ENCODE measurements around the gene NCKAP1. TPM values are rescaled to one million over a fixed set of nuclear protein-coding genes. Genes with fewer than 3 reads are reported as not detected.
"Not testable (repeated sequence)": the region's sequence is repeated elsewhere in the genome, so short reads cannot be mapped to it uniquely, and the experiment has no call there.

Gene NCKAP1, protein sequence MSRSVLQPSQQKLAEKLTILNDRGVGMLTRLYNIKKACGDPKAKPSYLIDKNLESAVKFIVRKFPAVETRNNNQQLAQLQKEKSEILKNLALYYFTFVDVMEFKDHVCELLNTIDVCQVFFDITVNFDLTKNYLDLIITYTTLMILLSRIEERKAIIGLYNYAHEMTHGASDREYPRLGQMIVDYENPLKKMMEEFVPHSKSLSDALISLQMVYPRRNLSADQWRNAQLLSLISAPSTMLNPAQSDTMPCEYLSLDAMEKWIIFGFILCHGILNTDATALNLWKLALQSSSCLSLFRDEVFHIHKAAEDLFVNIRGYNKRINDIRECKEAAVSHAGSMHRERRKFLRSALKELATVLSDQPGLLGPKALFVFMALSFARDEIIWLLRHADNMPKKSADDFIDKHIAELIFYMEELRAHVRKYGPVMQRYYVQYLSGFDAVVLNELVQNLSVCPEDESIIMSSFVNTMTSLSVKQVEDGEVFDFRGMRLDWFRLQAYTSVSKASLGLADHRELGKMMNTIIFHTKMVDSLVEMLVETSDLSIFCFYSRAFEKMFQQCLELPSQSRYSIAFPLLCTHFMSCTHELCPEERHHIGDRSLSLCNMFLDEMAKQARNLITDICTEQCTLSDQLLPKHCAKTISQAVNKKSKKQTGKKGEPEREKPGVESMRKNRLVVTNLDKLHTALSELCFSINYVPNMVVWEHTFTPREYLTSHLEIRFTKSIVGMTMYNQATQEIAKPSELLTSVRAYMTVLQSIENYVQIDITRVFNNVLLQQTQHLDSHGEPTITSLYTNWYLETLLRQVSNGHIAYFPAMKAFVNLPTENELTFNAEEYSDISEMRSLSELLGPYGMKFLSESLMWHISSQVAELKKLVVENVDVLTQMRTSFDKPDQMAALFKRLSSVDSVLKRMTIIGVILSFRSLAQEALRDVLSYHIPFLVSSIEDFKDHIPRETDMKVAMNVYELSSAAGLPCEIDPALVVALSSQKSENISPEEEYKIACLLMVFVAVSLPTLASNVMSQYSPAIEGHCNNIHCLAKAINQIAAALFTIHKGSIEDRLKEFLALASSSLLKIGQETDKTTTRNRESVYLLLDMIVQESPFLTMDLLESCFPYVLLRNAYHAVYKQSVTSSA
- total RNA-seq, result 1.7 and 1.9 TPM in 2 replicates

- intact Hi-C loops (cut with micrococcal nuclease), result loop anchor here (1.0 kb wide), 2 partner anchors 40 to 86 kb away; partner anchors contain the start of genes DUSP19 and NUP35
Measured at GRCh38 chr2:183038341-183039300, at the start of gene NCKAP1. TSS of gene NCKAP1 (minus strand) at chr2:183038457. CDS start at chr2:183038099, 358 bp downstream.

GRCh38 chr2:183081911-183082310 lies 43.7 kb upstream of the NCKAP1 start:
- intact Hi-C loops (cut with micrococcal nuclease), result no loop called here

DNA sequence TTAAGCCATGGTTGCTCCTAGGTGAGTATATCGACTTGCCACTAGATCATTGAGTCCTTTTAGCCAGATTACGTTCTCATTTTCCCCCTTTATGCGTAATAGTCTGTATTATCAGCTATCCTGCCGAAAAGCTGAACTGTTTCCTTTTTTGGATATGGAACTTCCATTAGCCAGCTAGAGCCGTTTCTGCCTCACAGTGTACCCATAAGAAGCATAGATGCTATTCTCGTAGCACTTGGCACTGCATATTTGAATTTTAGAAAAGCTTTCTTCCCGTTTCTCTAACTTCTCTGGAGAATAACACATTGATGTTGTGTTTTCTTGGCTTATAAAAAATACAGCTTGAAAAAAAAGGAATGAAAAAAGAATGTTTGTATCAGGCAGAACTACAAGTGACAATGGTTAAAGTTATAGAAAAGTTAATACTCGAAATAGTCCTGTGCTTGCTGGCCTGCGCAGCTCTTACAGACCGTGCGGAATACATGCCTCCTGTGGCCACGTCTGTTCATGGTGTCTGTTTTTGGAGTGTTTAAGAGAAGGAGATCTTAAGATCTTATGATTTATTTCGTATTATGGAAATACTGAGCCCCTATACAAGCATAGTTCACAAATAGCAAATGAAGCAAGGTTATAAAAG lies 41.0 kb upstream of the NCKAP1 start:
- intact Hi-C loops (cut with micrococcal nuclease), result no loop called here

GRCh38 chr2:183078464-183079138 lies 40.3 kb upstream of the NCKAP1 start, which contains the start of gene DUSP19:
TSS of gene DUSP19 (plus strand) at chr2:183078747. CDS start at chr2:183078934, 187 bp downstream.
- intact Hi-C loops (cut with micrococcal nuclease), result loop anchor here (1.0 kb wide), 3 partner anchors 40 to 362 kb away; partner anchors contain the start of genes DNAJC10, NCKAP1 and NUP35

GRCh38 chr2:183078163-183078463 lies 39.9 kb upstream of the NCKAP1 start:
- intact Hi-C loops (cut with micrococcal nuclease), result loop anchor here (1.0 kb wide), 3 partner anchors 40 to 362 kb away; partner anchors contain the start of genes DNAJC10, NCKAP1 and NUP35

GRCh38 chr2:183072177-183072576 lies 33.9 kb upstream of the NCKAP1 start:
- intact Hi-C loops (cut with micrococcal nuclease), result no loop called here

DNA sequence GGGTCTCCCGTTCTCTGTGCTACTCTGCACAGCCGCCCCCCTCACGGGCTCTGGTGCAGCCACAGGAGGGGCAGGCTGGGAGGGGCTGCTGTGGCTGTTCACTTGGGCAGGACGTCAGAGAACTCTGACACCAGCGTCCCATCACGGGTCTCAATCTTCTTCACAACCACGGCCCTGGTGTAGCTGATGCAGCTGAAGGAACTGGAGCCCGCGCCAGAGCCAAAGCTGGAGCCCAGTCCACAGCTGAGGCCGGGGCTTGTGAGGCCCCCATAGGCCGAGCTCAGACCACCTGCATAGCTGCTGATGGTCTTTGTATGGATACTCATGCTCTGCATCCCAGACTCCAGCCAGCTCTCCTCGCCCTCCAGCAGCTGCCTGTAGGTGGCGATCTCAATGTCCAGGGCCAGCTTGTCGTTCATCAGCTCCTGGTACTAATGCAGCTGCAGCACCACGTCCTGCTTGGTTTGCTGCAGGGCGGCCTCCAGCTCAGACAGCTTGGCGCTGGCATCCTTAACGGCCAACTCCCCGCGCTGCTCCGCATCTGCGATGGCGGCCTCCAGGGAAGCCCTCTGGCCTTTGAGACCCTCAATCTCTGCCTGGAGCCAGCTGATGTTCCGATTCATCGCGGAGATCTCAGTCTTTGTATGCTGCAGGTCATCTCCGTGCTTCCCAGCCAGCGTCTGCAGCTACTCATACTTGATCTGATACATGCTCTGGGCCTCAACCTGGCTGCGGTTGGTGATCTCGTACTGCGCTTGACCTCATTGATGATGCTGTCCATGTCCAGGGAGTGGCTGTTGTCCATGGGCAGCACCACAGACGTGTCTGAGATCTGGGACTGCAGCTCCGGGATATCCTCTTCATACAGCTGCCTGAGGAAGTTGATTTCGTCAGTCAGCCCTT lies 32.9 kb upstream of the NCKAP1 start:
- intact Hi-C loops (cut with micrococcal nuclease), result no loop called here

DNA sequence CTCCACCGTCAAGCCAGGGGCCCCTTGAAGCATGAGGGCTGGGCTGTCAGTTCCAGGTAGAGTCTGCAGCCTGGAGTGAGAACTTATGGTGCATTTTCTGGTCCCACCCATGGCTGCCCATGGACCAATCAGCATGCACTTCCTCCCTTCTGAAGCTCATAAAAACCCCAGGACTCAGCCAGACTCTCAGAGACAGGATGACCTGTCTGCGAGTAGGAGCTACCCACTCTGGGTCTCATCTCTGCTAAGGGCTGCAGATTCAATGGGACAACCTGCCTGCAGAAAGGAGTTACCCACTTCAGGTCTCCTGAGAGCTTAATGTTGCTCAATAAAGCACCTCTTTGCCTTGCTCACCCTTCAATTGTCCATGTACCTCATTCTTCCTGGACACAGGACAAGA lies 30.9 kb upstream of the NCKAP1 start:
- intact Hi-C loops (cut with micrococcal nuclease), result no loop called here

- intact Hi-C loops (cut with micrococcal nuclease), result no loop called here
Measured at GRCh38 chr2:183068561-183068960, 30.3 kb upstream of the NCKAP1 start.

- intact Hi-C loops (cut with micrococcal nuclease), result no loop called here
Measured at GRCh38 chr2:183063083-183063482, 24.8 kb upstream of the NCKAP1 start.

DNA sequence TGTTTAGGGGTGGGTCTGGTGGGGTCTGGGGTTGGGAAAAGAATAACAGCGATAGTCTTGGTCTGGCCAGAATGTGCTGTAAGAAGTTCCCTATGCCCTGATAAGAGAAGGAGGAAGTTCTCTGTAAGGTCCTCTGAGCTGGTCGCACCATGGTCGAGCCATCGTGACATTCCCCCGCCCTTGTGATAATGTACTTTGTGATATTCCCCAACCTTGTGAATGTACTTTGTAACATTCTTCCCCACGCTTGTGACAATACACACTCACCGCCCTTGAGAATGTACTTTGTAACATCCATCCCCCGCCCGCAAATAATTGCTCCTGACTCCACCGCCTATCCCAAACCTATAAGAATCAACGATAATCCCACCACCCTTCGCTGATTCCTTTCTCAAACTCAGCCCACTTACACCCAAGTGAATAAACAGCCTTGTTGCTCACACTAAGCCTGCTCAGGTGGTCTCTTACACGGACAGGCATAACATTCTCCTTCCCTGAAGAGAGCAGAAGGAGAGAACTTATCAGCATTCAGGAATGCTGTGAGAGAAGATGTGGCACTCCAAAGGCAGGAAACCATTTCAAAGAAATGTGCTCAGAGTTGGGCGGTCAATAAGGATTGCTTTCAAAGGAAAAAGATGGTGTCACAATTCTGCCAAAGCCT lies 22.4 kb upstream of the NCKAP1 start:
- intact Hi-C loops (cut with micrococcal nuclease), result no loop called here

DNA sequence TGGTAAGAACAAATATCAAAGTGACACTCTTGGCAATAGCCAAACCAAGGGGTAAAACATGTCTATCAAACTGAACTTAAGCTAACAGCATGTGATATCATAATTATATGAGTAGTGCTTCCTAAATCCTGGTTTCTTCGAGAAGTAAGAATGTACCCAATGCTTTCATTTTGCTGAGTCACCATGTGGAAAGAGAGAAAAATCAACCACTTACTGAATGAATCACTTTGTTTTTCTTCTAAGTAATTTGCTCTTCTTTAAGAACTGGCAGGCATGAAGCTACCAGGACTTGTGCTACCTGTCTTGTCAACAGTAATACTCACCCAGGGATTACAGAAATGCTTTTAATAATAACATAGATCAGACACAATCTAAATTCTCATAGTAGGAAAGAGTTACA lies 21.3 kb upstream of the NCKAP1 start:
- intact Hi-C loops (cut with micrococcal nuclease), result no loop called here

DNA sequence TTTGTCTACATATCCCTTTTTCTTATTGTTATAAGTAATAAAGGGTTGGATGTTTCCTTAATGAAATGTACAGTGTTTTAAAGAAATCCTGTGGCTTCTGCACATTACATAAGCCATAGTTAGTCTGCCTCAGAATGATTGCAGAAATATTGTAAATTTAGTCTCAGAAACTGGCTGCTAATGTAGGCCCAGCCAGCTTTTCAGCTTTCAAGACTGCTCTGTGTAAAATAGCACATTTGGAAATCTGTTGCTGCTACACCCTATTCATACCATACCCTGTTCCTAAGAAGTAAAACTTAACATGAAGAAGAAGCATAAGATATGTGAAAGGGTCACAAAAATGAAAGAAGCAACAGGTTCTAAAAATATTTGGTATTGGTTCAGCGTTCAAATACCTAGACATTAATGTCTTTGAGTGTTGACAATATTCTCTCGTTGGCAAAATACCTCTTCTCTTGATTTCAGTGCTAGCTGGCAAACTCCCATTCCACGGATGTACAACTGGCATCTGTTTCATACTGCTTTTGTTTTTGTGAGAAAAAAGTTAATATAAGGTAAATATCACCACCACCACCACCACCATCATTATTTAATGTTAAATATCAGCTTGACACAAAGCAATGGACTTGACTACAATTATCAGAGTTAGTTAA lies 19.2 kb upstream of the NCKAP1 start:
- intact Hi-C loops (cut with micrococcal nuclease), result no loop called here

DNA sequence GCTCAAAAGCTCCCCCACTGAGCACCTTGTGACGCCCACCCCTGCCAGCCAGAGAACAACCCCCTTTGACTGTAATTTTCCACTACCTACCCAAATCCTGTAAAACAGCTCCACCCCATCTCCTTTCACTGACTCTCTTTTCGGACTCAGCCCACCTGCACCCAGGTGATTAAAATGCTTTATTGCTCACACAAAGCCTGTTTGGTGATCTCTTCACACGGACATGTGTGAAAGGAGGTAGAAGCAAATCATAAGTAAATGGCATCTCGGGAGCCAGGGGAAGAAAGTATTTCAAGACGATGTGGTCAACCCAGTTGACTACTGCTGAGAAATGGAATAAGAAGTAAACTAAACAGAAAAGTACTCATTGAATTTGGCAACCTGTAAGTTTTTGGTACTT lies 11.2 kb upstream of the NCKAP1 start:
- intact Hi-C loops (cut with micrococcal nuclease), result no loop called here

- intact Hi-C loops (cut with micrococcal nuclease), result not testable (repeated sequence)
Measured at GRCh38 chr2:183047486-183048125, 9.3 kb upstream of the NCKAP1 start.

DNA sequence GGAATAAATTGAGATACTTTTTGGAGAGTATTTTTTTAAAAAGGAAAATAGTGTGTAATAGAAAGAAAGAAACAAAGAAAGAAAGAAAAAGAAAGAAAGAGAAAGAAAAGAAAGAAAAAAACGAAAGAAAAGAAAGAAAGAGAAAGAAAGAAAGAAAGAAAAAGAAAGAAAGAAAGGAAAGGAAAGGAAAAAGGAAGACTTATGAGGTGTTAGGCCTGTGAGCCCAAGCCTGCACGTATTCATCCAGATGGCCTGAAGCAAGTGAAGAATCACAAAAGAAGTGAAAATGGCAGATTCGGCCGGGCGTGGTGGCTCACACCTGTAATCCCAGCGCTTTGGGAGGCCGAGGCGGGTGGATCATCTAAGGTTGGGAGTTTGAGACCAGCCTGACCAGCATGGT lies 5.3 kb upstream of the NCKAP1 start:
- intact Hi-C loops (cut with micrococcal nuclease), result not testable (repeated sequence)

GRCh38 chr2:183040604-183041003 lies 2.3 kb upstream of the NCKAP1 start:
- intact Hi-C loops (cut with micrococcal nuclease), result no loop called here

Data from T-helper 2 cell treated with Interferon-gamma antibody and Interleukin-4, amounts not matched to agents 100 ng/mL and 5 ng/mL, for 36 hours (primary cell).